ENCODE data around the gene SUSD4. TPM values are rescaled to one million over a fixed set of nuclear protein-coding genes. Genes with fewer than 3 reads are reported as not detected.

SUSD4 gene
- total RNA-seq, 6 donors from 2014 or later = 0.55 to 3.8 (median 2.9) TPM; not detected in 1

DNA sequence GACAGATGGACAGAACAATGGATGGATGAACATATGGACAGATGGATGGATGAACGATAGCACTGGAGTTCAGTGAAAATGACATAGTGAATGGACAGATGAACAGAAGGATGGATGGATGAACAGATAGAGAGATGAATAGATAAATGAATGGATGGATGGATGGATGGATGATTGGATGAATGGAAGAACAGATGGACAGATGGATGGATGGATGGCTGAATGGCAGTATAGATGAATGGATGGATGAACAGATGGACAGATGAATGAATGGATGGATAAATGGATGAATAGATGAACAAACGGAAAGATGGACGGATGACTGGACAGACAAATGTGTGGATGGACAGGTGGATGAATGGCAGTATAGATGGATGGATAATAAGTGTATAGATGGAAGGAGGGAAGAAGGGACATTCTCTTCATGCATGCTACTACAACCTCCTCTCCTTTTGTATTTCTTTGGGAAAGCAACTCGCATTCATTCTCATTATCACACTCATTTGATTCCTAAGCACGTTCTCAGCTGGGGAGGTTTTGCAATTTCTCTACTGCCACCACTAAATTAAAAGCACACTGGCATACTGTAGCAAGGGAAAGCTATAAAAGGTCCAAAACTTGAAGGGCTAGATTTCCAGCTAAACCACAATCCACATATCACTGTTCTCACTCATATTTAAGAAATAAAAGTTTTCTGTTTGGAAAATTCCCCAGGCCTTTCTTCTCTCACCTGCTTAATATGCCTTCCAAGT lies 34.1 kb downstream of the SUSD4 start:
- TF ChIP-seq EP300 (IDR thresholded peaks at IDR 0.05) = no peak
- no peak for TF ChIP-seq POLR2AphosphoS5 (IDR thresholded peaks at IDR 0.05)
- TF ChIP-seq, protein P1, sequence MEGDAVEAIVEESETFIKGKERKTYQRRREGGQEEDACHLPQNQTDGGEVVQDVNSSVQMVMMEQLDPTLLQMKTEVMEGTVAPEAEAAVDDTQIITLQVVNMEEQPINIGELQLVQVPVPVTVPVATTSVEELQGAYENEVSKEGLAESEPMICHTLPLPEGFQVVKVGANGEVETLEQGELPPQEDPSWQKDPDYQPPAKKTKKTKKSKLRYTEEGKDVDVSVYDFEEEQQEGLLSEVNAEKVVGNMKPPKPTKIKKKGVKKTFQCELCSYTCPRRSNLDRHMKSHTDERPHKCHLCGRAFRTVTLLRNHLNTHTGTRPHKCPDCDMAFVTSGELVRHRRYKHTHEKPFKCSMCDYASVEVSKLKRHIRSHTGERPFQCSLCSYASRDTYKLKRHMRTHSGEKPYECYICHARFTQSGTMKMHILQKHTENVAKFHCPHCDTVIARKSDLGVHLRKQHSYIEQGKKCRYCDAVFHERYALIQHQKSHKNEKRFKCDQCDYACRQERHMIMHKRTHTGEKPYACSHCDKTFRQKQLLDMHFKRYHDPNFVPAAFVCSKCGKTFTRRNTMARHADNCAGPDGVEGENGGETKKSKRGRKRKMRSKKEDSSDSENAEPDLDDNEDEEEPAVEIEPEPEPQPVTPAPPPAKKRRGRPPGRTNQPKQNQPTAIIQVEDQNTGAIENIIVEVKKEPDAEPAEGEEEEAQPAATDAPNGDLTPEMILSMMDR (IDR thresholded peaks at IDR 0.05) = no peak
- TF ChIP-seq POLR2A (IDR thresholded peaks at IDR 0.05) = no peak
- Histone ChIP-seq H3K27ac (no peak overlapping the region), H3K36me3 (no peaks in the 10 kb centered on the region), H3K4me1 (no peaks in the 10 kb centered on the region), H3K27me3 (no peaks in the 10 kb centered on the region), H3K9me3 (no peaks in the 10 kb centered on the region), H3K4me3 (no peak overlapping the region)
- 88 to 97% methylated on average over 5 of the region's 5 CpGs for WGBS, 2 donors
- DNase-seq (no peak), ATAC-seq (ENCODE audit: low FRiP score in 2 of 2) (no peak)

DNA sequence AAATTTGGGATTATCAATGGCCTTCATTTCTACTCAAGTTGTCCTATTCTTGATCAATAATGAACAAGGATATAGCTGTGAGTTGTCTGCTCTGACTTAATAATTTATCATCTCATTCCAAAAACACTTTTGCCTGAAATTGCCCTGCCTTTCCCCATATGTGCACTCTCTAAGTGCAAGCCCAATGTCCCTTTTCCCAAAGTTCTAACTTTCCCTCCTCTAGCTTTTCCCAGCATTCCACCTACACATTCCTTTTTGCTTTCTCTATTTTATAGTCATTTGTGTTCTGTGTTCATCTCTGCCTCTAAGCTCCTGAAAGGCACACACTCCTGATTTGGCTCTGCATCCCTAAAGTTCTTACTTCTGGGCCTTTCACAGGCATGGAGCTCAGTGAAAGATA lies 34.7 kb downstream of the SUSD4 start:
- DNase-seq = no peak
- no peaks in the 10 kb centered on the region for H3K4me1 ChIP-seq
- TF ChIP-seq, protein P1 (IDR thresholded peaks at IDR 0.05) = no peak
- TF ChIP-seq POLR2AphosphoS5 (IDR thresholded peaks at IDR 0.05) (no peak), POLR2A (IDR thresholded peaks at IDR 0.05) (no peak), EP300 (IDR thresholded peaks at IDR 0.05) (no peak)
- H3K27me3 ChIP-seq = no peaks in the 10 kb centered on the region
- no peak for ATAC-seq (ENCODE audit: low FRiP score in 2 of 2)
- H3K4me3 ChIP-seq = no peak overlapping the region
- H3K36me3 ChIP-seq = no peaks in the 10 kb centered on the region
- H3K9me3 ChIP-seq = no peaks in the 10 kb centered on the region
- no peak overlapping the region for H3K27ac ChIP-seq

DNA sequence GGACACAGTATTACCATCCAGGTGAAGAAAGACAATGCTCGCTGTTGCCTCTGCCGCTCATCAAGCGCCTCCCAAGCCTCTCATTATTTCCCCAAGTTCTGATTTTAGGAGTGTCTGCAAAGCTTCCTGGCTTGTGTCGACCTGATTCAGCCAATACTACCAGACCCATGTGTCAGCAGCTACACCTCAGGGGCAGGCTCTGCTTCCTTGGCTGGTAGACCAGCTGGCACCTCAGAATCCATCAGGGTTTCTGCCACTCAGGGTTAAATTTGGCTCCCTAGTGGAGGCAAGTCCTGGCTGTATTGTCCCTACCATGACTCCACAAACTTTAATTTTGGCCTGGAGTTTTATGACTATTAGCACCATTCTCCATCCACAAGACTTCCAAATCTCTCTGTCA lies 35.4 kb downstream of the SUSD4 start:
- Histone ChIP-seq H3K4me3 (no peak overlapping the region), H3K4me1 (no peaks in the 10 kb centered on the region), H3K36me3 (no peaks in the 10 kb centered on the region), H3K9me3 (no peaks in the 10 kb centered on the region), H3K27ac (no peak overlapping the region), H3K27me3 (no peaks in the 10 kb centered on the region)
- 79 to 82% methylated on average over 4 of the region's 4 CpGs for WGBS, 2 donors
- DNase-seq (no peak), ATAC-seq (ENCODE audit: low FRiP score in 2 of 2) (no peak)
- TF ChIP-seq POLR2AphosphoS5 (IDR thresholded peaks at IDR 0.05) (no peak), POLR2A (IDR thresholded peaks at IDR 0.05) (no peak), EP300 (IDR thresholded peaks at IDR 0.05) (no peak)
- TF ChIP-seq, protein P1 (IDR thresholded peaks at IDR 0.05) = no peak

DNA sequence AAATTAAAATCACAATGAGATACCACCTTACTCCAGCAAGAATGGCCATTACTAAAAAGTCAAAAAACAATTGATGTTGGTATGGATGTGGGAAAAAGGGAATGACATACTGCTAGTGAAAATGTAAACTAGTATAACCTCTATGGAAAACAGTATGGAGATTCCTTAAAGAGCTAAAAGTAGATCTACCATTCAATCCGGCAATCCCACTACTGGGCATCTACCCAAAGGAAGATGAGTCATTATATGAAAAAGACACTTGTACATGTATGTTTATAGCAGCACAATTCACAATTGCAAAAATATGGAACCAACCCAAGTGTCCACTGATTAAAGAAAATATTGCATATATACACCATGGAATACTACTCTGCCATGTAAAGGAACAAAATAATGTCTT lies 37.2 kb downstream of the SUSD4 start:
- DNase-seq (no peak), ATAC-seq (ENCODE audit: low FRiP score in 2 of 2) (no peak)
- TF ChIP-seq POLR2AphosphoS5 (IDR thresholded peaks at IDR 0.05) (no peak), EP300 (IDR thresholded peaks at IDR 0.05) (no peak), POLR2A (IDR thresholded peaks at IDR 0.05) (no peak)
- TF ChIP-seq, protein P1 (IDR thresholded peaks at IDR 0.05) = no peak
- Histone ChIP-seq H3K4me1 (no peaks in the 10 kb centered on the region), H3K27ac (no peak overlapping the region), H3K27me3 (no peaks in the 10 kb centered on the region), H3K36me3 (no peaks in the 10 kb centered on the region), H3K9me3 (no peaks in the 10 kb centered on the region), H3K4me3 (no peak overlapping the region)
- whole genome bisulfite sequencing, 2 donors = 61 to 70% methylated on average over 1 of the region's 1 CpG

Measured in upper lobe of left lung (tissue), 6 donors.